Epithelial cell of proximal tubule (primary cell): ENCODE measurements around the gene SPDYE4. TPM values are rescaled to one million over a fixed set of nuclear protein-coding genes. Genes with fewer than 3 reads are reported as not detected.

Experiments
- DNase-seq: peaks from one replicate; pipeline ENCODE4 v3.0.0-alpha.2; 2011; ENCODE audit warnings: low read depth
- H3K4me3 ChIP-seq: 2 replicates; pipeline ENCODE4 v1.5.1; 2011; ENCODE audit warnings: low read depth, mild to moderate bottlenecking, low read length
- total RNA-seq: library from RNA; depleted of rRNA; stranded (reverse); fragments of >200 nt; gene quantifications from 2 replicates; pipeline ENCODE4 v1.2.3, GENCODE V29; 2015
- TF ChIP-seq, protein P1 (sequence below): conservative IDR thresholded peaks from 2 replicates; pipeline ENCODE4 v1.5.1; 2012; ENCODE audit warnings: low read depth, mild to moderate bottlenecking, low read length

Gene SPDYE4
- total RNA-seq, 1 donor from 2014 or later = not detected

DNA sequence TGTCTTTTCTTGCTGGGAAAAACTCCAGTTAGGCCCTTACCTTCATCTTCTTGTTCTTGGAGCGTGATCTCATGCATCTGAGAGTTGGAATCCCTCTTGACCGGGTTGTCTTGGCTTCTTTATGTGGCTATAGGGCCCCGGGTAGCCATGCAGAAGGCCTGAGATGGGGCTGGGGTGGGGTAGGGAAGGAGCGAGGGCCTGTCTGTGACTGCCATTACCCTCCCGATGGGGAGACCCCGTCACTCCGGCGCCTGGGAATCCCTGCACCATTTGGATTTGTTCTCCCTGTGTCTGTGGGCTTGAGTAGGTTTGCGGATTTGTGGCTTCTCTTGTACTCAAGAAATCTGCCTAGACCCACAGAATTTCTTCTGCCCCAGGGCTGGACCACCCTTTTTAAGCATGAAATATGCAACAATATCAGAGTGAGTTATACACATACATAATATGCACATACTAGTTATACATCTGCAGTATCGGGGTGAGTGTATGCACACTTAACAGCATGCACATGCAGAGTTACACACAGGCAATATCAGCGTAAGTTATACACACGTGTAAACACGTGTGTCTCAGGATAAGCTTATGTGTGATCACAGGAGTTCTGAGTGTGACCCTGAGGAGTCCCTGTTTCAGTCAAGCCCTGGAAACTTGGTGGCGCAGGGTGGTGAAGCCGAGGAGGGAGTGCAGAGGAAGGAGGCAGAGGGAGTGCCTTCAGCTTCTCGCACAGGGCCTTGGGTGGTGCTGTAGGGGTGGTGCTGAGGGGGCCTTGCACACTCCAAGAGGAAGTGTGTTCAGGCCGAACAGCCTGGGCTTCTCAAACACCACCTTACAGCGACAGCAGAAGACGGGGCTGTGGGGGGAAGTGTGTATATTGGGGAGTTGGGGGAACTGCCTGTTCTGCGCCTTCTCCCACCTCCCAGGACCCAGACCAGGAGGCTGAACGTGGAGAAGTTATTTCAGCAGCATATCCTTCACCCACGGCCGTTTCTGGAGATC lies 32.2 kb downstream of the SPDYE4 start:
- H3K4me3 ChIP-seq = no peak overlapping the region
- TF ChIP-seq, protein P1, sequence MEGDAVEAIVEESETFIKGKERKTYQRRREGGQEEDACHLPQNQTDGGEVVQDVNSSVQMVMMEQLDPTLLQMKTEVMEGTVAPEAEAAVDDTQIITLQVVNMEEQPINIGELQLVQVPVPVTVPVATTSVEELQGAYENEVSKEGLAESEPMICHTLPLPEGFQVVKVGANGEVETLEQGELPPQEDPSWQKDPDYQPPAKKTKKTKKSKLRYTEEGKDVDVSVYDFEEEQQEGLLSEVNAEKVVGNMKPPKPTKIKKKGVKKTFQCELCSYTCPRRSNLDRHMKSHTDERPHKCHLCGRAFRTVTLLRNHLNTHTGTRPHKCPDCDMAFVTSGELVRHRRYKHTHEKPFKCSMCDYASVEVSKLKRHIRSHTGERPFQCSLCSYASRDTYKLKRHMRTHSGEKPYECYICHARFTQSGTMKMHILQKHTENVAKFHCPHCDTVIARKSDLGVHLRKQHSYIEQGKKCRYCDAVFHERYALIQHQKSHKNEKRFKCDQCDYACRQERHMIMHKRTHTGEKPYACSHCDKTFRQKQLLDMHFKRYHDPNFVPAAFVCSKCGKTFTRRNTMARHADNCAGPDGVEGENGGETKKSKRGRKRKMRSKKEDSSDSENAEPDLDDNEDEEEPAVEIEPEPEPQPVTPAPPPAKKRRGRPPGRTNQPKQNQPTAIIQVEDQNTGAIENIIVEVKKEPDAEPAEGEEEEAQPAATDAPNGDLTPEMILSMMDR = no peak
- DNase-seq = no peak

DNA sequence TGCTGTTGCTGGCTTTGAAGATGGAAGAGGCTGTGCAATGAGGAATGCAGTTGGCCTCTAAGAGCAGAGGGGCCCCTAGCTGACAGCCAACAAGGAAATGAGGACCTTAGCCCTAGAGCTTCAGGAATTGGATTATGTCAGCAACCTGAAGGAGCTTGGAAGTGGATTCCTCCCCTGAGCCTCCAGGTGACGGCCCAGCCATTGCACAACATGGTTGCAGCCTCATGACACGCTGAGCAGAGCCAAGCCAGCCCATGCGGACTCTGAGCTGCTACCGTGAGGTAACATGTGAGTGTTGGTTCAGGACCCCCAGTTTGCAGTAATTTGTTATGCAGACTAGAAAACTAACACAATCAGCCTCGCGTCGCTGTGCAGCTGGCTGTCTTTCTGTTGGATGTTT lies 33.9 kb downstream of the SPDYE4 start:
- DNase-seq = no peak
- H3K4me3 ChIP-seq = no peak overlapping the region
- TF ChIP-seq, protein P1 = no peak

DNA sequence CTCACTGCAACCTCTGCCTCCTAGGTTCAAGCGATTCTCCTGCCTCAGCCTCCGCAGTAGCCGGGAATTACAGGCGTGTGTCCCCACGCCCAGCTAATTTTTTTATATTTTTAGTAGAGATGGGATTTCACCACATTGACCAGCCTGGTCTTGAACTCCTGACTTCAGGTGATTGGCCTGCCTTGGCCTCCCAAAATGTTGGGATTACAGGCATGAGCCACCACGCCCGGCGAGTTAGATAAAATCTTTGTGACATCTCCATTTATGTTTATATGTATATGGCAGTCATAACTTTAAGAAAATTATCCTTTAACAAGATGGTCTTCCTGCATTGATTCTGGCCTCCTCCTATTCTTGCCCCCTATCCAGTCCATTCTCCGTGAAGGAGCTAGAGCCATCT lies 37.8 kb downstream of the SPDYE4 start:
- H3K4me3 ChIP-seq = no peak overlapping the region
- no peak for DNase-seq
- TF ChIP-seq, protein P1 = no peak

DNA sequence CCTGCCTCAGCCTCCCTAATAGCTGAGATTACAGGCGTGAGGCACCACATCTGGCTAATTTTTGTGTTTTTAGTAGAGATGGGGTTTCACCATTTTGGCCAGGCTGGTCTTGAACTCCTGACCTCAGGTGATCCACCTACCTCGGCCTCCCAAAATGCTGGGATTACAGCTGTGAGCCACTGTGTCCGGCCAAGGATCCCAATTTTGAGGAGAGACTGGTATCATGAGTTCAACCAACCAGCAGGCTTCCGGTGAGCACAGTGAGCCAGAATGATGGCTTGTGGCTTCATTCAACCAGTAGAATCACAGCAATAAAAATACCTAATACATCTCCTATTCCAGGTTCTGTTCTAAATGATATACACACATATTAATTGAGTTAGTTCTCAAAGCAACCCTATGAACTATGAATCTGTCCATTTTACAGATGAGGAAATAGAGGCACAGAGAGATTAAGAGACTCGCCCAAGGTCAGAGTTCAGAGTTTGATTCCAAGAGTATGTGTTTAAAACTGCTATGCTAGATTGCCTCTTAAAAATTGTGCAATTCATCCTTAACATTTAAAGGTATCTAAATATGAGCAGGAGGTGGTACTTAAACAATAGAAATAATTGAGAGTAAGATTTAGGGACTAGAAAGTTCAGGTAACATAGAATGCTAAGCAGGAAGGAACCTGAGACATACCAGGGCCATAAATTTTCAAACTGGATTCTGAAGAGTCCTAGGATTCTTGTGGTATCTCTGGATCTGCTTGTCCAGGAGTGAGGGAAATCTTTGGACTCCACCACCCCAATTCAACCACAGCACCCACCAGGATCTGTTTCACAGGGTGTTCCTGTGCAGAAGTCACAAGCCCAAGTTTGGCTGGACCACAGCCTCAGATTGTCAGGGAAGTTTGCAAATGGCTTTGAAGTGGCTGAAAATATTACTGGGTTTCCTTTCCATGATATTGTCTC lies 38.8 kb downstream of the SPDYE4 start:
- no peak for DNase-seq
- TF ChIP-seq, protein P1 = no peak
- H3K4me3 ChIP-seq = no peak overlapping the region

DNA sequence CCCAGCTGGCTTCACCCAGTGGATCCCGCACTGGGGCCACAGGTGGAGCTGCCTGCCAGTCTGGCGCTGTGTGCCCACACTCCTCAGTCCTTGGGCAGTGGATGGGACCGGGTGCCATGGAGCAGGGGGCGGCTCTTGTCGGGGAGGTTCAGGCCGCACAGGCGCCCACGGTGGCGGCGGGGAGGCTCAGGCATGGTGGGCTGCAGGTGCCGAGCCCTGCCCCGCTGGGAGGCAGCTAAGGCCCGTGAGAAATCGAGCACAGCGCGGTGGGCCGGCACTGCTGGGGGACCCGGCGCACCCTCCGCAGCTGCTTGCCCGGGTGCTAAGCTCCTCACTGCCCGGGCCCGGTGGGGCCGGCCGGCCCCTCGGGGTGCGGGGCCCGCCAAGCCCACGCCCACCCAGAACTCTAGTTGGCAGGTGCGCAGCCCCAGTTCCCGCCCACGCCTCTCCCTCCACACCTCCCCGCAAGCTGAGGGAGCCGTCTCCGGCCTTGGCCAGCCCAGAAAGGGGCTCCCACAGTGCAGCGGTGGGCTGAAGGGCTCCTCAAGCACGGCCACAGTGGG lies 40.3 kb downstream of the SPDYE4 start:
- DNase-seq = no peak
- no peak overlapping the region for H3K4me3 ChIP-seq
- TF ChIP-seq, protein P1 = no peak

DNA sequence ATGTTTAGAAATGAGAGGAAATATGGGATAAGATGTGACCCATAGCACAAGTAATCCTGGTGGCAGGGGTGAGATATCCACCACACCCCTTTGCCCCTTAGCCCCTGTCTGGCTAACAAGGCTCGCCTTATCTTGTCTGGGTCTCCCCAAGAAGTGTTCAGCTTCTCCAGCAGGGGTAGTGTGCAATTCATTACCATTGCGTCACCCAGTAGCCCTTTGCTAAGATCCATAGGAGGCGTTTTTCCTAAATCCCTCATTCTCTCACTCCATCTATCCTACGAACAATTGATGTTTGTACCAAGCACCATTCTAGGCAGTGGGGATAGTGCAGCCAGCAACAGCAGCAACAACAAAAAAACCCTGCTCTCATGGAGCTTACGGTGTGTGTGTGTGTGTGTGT lies 44.5 kb downstream of the SPDYE4 start:
- TF ChIP-seq, protein P1 = no peak

More for the DNA sequence above, 44.5 kb downstream of the SPDYE4 start:
- H3K4me3 ChIP-seq = no peak overlapping the region
- no peak for DNase-seq
